GM12878 (cell line): ENCODE measurements around the gene NR2C2AP.

Experiments
- CHD1 ChIP-seq: IDR thresholded peaks from 2 replicates; pipeline ENCODE4 v1.6.1; 2012; ENCODE audit warnings: low read depth, low read length, improper control_type of control experiment
- CHD2 ChIP-seq: IDR thresholded peaks from 2 replicates; pipeline ENCODE4 v1.6.1; 2011; ENCODE audit warnings: low read depth, low read length, improper control_type of control experiment, borderline replicate concordance
- FOS ChIP-seq: IDR thresholded peaks from 3 replicates; pipeline ENCODE4 v1.6.1; 2011; ENCODE audit warnings: borderline replicate concordance; ENCODE audit not compliant: insufficient read length; ENCODE audit errors: extremely low read depth
- POLR2A ChIP-seq: IDR thresholded peaks from 2 replicates; pipeline ENCODE4 v1.6.1; 2011; ENCODE audit warnings: low read depth, mild to moderate bottlenecking, low read length
- YY1 ChIP-seq: IDR thresholded peaks from 2 replicates; pipeline ENCODE4 v1.6.1; 2011; ENCODE audit warnings: low read depth, mild to moderate bottlenecking, low read length
- ZNF274 ChIP-seq: IDR thresholded peaks from one replicate; pipeline ENCODE4 v1.8.0; 2011; ENCODE audit not compliant: insufficient read length, insufficient read depth
- TF ChIP-seq, protein P1 (sequence below), 3 experiments: IDR thresholded peaks in 2 of 3; conservative IDR thresholded peaks in 1 of 3; 2 replicates each; pipeline ENCODE4 v1.5.1; 2011; ENCODE audit warnings: low read depth in 3 of 3, low read length in 3 of 3, mild to moderate bottlenecking in 3 of 3, control low read depth in 2 of 3, moderate library complexity in 2 of 3, inconsistent platforms in 1 of 3, mixed read lengths in 1 of 3; ENCODE audit not compliant: control insufficient read depth in 2 of 3, insufficient read depth in 1 of 3; ENCODE audit errors: extremely low read depth in 1 of 3
- TF ChIP-seq, protein P2 (sequence below): IDR thresholded peaks from 2 replicates; pipeline ENCODE4 v1.6.1; 2011; ENCODE audit warnings: borderline replicate concordance, low read depth, mild to moderate bottlenecking, moderate library complexity, mixed read lengths, low read length; ENCODE audit not compliant: insufficient read depth; ENCODE audit errors: extremely low read length
- TF ChIP-seq, protein P3 (sequence below): fragments of 450-650 bp; IDR thresholded peaks from 2 replicates; pipeline ENCODE4 v1.6.1; 2014; ENCODE audit warnings: mild to moderate bottlenecking

DNA sequence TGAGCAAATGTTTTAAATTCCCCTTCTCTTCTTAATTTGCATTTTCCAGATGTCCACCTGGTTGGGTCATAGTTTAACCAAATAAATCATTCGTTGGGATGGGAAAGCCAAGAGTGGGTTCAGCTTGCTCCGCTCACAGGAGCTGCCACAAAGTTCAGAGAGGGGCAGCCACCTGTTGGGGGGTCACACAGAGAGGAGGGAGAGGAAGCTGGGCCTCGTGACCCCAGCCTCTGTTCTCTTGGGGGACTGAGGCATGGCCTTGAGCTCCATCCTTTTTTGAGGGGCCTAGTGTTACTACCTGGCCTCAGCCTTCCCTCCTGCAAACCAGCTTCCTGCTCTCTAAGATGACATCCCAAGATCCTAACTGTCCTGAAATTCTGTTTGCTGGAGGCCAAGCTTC, 35.6 kb downstream of the NR2C2AP start:
- TF ChIP-seq ZNF274 (no peak), CHD1 (no peak), POLR2A (no peak), CHD2 (no peak), YY1 (no peak), FOS (no peak)
- TF ChIP-seq, protein P1, sequence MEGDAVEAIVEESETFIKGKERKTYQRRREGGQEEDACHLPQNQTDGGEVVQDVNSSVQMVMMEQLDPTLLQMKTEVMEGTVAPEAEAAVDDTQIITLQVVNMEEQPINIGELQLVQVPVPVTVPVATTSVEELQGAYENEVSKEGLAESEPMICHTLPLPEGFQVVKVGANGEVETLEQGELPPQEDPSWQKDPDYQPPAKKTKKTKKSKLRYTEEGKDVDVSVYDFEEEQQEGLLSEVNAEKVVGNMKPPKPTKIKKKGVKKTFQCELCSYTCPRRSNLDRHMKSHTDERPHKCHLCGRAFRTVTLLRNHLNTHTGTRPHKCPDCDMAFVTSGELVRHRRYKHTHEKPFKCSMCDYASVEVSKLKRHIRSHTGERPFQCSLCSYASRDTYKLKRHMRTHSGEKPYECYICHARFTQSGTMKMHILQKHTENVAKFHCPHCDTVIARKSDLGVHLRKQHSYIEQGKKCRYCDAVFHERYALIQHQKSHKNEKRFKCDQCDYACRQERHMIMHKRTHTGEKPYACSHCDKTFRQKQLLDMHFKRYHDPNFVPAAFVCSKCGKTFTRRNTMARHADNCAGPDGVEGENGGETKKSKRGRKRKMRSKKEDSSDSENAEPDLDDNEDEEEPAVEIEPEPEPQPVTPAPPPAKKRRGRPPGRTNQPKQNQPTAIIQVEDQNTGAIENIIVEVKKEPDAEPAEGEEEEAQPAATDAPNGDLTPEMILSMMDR (IDR thresholded peaks at IDR 0.05 in 2 of 3, conservative IDR thresholded peaks at IDR 0.05 in 1 of 3; ENCODE audit: control insufficient read depth in 2 of 3, extremely low read depth in 1 of 3, insufficient read depth in 1 of 3, low read depth in 3 of 3, low read length in 3 of 3), result no peak
- TF ChIP-seq, protein P2, sequence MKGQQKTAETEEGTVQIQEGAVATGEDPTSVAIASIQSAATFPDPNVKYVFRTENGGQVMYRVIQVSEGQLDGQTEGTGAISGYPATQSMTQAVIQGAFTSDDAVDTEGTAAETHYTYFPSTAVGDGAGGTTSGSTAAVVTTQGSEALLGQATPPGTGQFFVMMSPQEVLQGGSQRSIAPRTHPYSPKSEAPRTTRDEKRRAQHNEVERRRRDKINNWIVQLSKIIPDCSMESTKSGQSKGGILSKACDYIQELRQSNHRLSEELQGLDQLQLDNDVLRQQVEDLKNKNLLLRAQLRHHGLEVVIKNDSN, result no peak
- TF ChIP-seq, protein P3, sequence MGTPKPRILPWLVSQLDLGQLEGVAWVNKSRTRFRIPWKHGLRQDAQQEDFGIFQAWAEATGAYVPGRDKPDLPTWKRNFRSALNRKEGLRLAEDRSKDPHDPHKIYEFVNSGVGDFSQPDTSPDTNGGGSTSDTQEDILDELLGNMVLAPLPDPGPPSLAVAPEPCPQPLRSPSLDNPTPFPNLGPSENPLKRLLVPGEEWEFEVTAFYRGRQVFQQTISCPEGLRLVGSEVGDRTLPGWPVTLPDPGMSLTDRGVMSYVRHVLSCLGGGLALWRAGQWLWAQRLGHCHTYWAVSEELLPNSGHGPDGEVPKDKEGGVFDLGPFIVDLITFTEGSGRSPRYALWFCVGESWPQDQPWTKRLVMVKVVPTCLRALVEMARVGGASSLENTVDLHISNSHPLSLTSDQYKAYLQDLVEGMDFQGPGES, result no peak
